SKM-1 (cell line): ENCODE results near the gene FBLL1.
A peak's percentile ranks its signal among the peaks of the same experiment; 100 is the strongest.
"Not testable (repeated sequence)": the region's sequence is repeated elsewhere in the genome, so short reads cannot be mapped to it uniquely, and the experiment has no call there.

ENCODE experiments used
- DNase-seq: peaks from one replicate; lab custom pipeline; 2025; ENCODE audit not compliant: unreplicated experiment; lab: John Stamatoyannopoulos, UW

FBLL1 gene

GRCh38 chr5:168528521-168529373 is at the start of gene FBLL1:
Gene FBLL1 (plus strand): TSS chr5:168529305. CDS start chr5:168529505, 200 bp downstream.
- no peak for DNase-seq

- DNase-seq = no peak
These were observed 48.5 kb upstream of the FBLL1 start for GRCh38 chr5:168480601-168481000.

- DNase-seq = no peak
These were observed 47.7 kb upstream of the FBLL1 start for GRCh38 chr5:168481330-168481788.

GRCh38 chr5:168482361-168482760 is 46.7 kb upstream of the FBLL1 start:
- DNase-seq = no peak

- peak; percentile 88 for DNase-seq
These were observed 42.8 kb upstream of the FBLL1 start, which contains the start of gene RARS1 for GRCh38 chr5:168486136-168486879. Gene RARS1 (plus strand): TSS chr5:168486471. CDS start chr5:168486499, 28 bp downstream.

- no peak for DNase-seq
These were observed 40.0 kb upstream of the FBLL1 start for GRCh38 chr5:168489059-168489458.

GRCh38 chr5:168494057-168494555 is 35.0 kb upstream of the FBLL1 start:
- DNase-seq = no peak

- DNase-seq = no peak
These were observed 26.4 kb upstream of the FBLL1 start for GRCh38 chr5:168502563-168503237.

GRCh38 chr5:168513861-168514428 is 15.2 kb upstream of the FBLL1 start:
- DNase-seq = no peak

GRCh38 chr5:168525856-168526255 is 3.2 kb upstream of the FBLL1 start:
- no peak for DNase-seq

GRCh38 chr5:168527756-168528295 is 1.3 kb upstream of the FBLL1 start:
- no peak for DNase-seq

GRCh38 chr5:168529374-168530234 is 499 bp downstream of the FBLL1 start:
- DNase-seq = no peak

GRCh38 chr5:168530621-168531150 is 1.6 kb downstream of the FBLL1 start:
- no peak for DNase-seq

- DNase-seq = no peak
These were observed 2.1 kb downstream of the FBLL1 start for GRCh38 chr5:168531191-168531590.

- no peak for DNase-seq
These were observed 3.1 kb downstream of the FBLL1 start for GRCh38 chr5:168531987-168532864.

- not testable (repeated sequence) for DNase-seq
These were observed 5.2 kb downstream of the FBLL1 start for GRCh38 chr5:168534351-168534750.

GRCh38 chr5:168537176-168537575 is 8.1 kb downstream of the FBLL1 start:
- no peak for DNase-seq

- DNase-seq = no peak
These were observed 20.4 kb downstream of the FBLL1 start for GRCh38 chr5:168549554-168549953.
